Pons (tissue), 1 donor: ENCODE data around the gene ENPP1.

Experiments
- DNase-seq: peaks from one replicate; pipeline ENCODE4 v3.0.0-alpha.2; 2016; ENCODE audit warnings: low spot score

ENPP1 gene

DNA sequence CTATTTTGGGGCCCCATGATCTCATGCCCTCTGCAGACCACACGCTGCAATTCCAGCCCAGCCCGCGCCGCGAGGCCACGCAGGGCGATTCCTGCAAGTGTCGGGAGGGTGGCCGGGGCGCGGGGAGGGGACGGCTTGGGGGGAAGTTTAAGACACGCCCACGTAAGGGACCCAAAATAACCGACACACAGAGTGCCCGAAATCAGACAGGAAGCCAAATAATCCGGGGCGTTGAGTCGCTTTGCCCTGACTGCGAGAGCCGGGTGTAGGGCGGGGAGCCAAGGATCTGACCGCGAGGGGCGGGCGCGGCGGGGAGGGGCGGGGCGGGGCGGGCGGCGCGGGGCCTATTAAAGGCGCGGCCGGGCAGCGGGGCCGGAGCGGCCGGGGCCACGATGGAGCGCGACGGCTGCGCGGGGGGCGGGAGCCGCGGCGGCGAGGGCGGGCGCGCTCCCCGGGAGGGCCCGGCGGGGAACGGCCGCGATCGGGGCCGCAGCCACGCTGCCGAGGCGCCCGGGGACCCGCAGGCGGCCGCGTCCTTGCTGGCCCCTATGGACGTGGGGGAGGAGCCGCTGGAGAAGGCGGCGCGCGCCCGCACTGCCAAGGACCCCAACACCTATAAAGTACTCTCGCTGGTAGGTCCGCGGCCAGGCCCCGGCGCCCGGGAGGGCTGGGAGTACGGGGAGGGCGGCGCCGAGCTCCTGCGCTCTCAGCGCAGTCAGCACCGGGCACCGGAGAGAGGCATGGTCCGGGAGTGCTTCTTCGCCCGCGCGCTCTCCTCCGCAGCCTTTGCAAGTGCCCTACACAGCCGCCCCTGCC lies at the start of gene ENPP1:
Gene ENPP1 (plus strand): TSS at position 377 of the 816 bp plus-strand sequence. CDS start 16 bp downstream, at position 393.
- DNase-seq: peak; percentile 82

DNA sequence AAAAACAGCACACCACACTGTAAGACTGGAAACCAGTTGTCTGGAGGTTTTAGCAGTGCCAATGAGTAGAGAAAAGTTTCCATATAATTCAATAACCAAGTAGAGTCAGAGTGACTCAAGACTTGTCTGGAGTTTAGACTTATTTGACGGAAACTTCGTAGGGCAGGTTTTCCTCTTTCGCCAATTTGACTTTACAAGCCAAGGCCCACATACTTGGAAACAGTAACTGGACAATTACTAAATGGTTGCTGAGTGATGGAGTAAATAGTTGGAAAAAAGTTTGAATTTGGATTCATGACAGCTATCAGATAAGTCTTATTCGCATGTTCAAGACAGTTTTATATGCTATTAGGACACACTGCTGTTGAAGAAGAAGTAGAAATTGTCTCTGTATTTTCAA lies 48.9 kb upstream of the ENPP1 start:
- no peak for DNase-seq

DNA sequence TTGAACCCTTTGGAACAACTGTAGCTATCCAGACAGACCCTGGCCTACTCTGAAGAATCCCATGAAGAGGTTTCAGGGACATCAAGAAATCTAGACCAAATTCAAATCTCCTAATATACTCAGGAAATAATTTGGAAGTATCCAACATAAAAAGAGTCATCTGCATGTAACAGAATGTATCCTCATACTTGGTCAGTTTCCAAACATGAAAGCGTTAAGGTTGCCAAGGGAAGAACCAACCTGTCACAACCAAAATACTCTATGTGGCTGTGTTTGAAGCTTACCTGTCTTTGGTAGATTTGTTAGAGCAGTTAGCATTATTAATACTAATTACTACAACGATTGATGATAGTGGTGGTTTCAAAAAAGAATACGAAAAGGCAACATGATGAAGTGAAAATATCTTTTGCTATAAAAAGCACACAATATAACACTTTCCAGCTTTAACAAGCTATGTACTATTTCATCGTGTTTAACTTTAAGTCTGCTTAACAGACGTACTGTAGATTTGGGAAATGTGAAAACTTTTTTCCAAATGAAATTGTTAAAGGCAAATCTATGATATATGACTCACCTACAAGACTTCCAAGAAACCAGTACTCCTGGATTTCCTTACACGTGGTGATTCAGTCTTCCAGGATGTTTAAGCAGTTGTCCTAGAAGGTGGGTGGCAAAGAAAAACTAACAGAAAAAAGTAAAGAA lies 46.6 kb upstream of the ENPP1 start:
- no peak for DNase-seq

GRCh38 chr6:131761762-131762067 lies 46.1 kb upstream of the ENPP1 start:
- no peak for DNase-seq

DNA sequence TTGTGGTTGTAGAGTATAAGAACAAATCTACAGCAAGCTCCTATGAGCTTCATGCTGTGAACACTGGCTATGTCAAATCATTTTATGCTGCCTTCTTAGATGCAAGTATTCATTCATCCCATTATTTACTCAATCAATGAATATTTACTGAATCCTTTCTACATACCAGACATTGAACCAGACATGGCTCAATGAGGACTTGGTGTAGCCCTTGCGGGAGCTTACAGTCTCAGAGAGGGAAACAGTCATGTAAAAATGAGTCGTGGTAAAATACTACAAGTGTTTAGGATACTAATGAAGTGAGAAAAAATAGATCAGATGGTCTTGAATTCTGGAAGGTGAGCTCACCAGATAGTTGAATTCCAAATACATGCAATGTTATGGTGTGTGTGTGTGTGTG lies 44.8 kb upstream of the ENPP1 start:
- no peak for DNase-seq

- DNase-seq: no peak
Measured at GRCh38 chr6:131763749-131764148, 44.1 kb upstream of the ENPP1 start.

- DNase-seq: no peak
Measured at GRCh38 chr6:131764350-131764749, 43.5 kb upstream of the ENPP1 start.

DNA sequence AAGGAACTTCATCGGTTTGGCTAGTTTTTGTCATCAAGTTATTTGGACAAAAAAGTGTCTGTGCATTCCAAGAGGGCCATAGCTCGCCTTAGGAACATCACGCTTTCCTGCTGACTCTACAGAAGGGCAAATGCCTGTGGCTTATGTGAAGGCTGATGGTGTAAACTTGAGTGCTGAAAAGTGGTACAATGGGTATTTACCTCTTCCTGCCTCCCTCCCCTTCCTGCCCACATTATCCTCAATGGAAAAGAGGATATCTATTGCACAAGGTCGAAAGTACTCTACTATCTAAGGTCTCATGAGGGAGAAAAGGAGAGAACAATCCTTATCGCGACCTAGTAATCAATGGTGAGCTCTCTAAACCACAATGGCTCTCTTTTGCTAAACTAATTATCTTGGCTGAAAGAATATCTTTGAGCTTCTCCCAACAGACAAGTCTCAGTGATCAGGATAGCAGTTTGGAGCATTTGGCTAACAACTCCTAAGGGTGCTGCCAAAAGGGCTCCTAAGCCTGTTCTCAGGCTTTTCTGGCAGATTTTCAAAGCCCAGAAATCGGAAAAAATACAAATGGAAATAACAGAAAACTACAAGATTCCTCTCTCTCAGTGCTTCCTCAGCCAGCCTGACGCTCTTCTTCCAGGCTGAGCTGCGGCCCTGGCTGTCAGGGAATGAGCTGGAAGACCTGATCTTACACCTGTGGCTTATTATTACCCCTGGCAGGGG lies 42.6 kb upstream of the ENPP1 start:
- DNase-seq: no peak

GRCh38 chr6:131765804-131766135 lies 42.0 kb upstream of the ENPP1 start:
- DNase-seq: no peak

- no peak for DNase-seq
Measured at GRCh38 chr6:131766631-131767030, 41.2 kb upstream of the ENPP1 start.

DNA sequence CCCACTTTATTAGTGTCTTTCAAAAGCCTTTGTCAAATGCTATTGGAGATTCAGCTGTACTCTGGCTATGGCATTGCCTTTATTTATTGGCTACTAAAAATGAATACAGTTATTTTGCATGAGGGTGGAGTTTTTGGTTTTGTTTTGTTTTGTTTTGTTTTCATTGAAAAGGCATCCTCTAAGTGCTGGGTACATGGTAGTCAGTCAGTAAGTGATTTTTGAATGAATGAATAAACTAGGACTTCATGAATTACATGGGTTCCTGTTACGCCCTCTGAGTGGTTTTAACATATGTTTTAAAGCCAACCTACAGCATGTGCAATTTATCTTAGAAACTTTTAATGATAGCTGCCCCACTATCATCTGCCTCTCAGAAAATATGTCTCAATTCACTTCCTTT lies 38.9 kb upstream of the ENPP1 start:
- no peak for DNase-seq

- no peak for DNase-seq
Measured at GRCh38 chr6:131769385-131770141, 38.3 kb upstream of the ENPP1 start.

DNA sequence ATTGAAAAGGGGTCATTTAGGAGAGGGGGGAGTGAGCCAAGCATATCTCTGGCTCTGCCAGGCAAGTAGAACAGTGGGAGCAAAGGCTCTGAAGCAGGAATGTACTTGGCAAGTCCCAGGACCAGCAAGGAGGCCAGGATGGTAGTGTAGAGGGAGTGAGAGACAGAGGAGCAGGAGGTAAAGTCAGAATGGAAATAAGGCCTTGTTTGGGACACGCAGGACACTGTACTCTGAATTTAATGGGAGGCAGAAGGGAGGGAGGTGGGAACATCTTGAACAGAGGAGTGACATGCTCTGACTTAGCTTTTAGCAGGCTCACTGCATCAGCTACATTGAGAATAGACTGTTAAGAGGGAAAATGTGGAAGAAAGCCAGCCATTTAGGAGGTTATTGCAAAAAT lies 37.0 kb upstream of the ENPP1 start:
- no peak for DNase-seq

DNA sequence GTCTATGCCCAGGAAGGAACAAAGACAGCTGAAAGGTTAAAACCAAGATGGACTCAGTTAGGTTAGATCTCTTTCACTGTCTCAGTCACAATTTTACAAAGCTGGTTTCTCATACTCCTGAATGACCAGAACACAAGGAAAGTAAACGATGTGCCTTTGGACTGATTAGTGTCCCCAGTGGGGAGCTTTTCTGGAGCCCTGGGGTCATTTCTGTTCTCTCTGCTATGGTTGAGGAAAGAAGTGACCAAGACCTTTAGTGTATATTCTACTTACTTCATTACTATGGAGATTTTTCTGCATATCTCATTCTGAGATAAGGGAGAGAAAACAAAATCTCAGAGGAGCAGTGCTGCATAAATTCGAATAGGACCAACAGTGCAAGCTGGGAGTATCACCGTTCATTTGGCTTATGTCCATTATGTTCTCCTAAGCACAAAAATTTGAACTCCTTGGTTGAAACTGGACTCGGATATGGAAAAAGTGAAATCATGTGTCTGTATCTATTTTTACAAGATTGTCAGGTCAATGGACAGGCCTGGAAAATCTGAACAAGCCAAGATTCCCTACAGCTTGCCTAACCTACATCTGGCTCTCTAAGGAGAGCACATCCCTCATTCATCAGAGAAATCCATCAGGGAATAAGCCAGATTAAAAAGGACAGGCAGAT lies 34.4 kb upstream of the ENPP1 start:
- DNase-seq: no peak

DNA sequence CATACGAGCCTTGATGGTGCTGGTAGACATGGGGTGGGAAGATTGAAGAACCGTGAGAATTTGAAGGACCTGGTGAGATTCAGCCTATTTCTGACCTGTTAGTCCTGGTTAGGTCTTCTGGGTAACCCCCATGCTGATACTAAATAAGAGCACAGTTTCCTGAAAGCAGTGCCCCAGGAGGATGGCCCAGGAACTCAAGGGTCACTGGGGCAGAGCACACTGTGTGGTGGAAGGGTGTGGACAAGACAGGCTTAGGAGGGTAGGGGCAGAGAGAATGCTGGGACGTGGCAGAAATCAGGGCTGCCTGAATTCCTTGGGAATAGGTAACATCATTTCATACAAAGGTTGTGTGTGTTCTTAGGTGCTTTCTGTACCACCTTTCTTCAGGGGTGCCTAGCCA lies 31.9 kb upstream of the ENPP1 start:
- DNase-seq: no peak

GRCh38 chr6:131776985-131777384 lies 30.8 kb upstream of the ENPP1 start:
- no peak for DNase-seq

DNA sequence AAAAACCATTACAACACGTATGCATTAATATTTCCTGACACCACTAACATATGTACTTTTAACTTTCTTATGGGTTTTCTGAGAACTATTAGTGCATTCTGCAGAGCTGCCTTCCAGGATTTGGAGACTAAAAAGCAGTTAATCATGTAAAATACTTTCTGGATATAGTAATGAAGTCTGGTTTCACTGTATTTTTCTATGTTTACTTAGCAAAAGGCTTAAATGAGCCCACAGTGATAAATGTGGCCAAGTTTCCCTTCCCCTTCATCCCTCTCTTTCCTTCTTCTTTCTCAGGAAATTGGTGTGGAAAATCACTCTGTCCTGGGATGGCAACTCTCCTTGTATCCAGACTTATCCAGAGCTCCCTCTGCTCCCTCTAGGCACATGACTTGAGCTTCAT lies 29.7 kb upstream of the ENPP1 start:
- DNase-seq: no peak

DNA sequence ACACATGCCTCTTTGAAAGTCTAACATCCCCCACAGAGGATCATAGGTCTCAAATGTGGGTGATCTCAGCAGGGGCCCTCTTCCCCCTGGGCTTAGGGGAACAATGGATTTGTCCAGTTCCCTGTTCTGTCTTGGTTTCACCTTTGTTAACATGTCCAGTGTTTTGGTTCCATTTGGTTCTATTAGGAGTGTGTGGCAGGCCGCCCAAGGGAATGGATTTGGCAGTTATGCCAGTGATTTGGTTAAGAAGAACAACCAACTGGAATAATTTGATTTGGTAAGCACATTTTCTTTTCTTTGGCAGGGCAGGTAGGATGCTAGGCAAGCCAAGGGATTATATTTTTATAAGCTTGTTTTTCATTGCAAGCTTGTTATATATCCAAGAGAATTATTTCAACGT lies 28.5 kb upstream of the ENPP1 start:
- DNase-seq: no peak

DNA sequence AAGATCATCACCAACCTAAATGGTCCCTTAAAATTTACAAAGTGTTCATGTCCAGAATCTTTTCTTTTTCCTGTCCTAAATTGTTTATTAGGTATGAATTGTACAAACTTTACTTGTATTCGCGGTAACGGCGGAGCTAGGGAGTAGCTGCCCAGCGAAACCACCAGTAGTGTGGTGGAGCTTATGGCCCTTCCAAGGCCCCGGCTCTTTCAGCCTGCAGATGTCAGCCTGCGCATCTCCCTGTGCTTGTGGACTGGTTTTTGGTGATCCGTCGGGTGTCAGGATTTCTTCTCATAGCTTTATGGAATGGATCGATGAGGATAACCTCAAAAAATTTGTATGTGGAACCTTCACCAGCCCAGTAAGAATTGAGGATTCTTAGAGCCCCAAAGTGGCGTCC lies 27.2 kb upstream of the ENPP1 start:
- no peak for DNase-seq

- DNase-seq: no peak
Measured at GRCh38 chr6:131781687-131782086, 26.1 kb upstream of the ENPP1 start.

DNA sequence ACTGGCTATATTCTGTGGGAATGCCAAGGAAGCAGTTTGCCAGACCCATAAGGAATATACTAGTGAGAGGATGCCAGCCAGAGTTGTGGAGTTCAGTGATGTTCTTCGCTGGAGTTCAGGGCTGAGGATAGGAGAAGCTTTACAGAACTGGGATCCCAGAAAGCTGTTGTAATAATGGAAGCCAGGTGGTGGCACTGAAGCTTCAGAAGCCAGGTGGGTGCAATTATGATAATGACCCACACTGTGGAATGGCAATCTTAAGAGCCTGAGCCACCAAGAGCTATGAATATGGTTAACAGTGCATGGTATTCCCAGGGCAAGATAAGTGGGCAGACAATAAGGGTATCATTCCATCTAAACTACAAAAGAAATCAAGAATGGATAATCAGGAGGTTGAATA lies 25.1 kb upstream of the ENPP1 start:
- DNase-seq: no peak

DNA sequence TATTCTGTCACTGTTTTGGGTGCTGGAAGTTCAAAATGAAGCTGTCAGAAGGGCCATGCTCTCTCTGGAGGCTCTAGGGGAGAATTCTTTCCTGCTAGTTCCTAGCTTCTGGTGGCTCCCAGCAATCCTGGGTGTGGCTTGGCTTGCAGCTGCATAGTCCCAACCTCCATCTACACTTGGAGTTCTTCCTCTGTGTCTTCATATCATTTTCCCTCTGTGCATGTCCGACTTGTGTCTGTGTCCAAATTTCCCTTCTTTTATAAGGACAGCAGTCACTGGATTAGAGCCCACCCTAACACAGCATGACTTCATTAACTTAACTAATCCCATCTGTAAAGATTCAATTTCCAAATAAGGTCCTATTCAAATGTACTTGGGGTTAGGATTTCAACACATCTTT lies 23.3 kb upstream of the ENPP1 start:
- no peak for DNase-seq
